Measurements from ENCODE around the gene CHCHD3.

CHCHD3 gene

GRCh38 chr7:133001727-133002126, 80.2 kb downstream of the CHCHD3 start:
- whole genome bisulfite sequencing: 95% methylated on average over 5 of the region's 5 CpGs
- Histone ChIP-seq H3K27ac (ENCODE audit: low read depth, low read length) (no peak overlapping the region), H3K9me3 (ENCODE audit: insufficient read depth, low read depth, low read length) (no peaks in the 10 kb centered on the region), H3K9ac (ENCODE audit: low read depth, low read length) (no peak overlapping the region), H3K27me3 (ENCODE audit: insufficient read depth, low read length) (no peaks in the 10 kb centered on the region), H3K4me1 (ENCODE audit: insufficient read depth, low read length) (peaks cover 43% of the 10 kb centered on the region), H3K36me3 (ENCODE audit: insufficient read depth, low read length) (no peaks in the 10 kb centered on the region), H3K4me3 (ENCODE audit: low read length) (no peak overlapping the region)

DNA sequence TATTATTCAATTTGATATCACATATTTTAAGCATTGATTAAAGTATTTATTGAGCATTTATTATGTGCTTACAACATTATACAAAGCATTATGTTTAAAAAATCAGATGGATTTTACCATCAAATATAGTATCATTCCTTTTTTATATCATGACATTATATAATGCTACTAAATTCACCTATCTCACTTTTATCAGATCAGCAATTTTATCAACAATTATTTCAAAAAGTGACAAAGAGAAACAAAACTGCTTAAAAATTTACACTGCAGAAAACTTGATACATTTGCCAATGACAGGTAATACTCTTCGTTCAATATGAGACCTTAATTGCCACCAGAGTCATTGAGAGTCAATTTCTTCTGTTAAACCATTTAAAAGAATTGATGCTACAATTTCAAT, 82.0 kb downstream of the CHCHD3 start:
- Histone ChIP-seq H3K36me3 (ENCODE audit: insufficient read depth, low read length) (no peaks in the 10 kb centered on the region), H3K4me3 (ENCODE audit: low read length) (no peak overlapping the region), H3K9me3 (ENCODE audit: insufficient read depth, low read depth, low read length) (no peaks in the 10 kb centered on the region), H3K27me3 (ENCODE audit: insufficient read depth, low read length) (no peaks in the 10 kb centered on the region), H3K9ac (ENCODE audit: low read depth, low read length) (no peak overlapping the region), H3K4me1 (ENCODE audit: insufficient read depth, low read length) (peaks cover 52% of the 10 kb centered on the region), H3K27ac (ENCODE audit: low read depth, low read length) (no peak overlapping the region)
- 98% methylated on average over 1 of the region's 1 CpG for WGBS

DNA sequence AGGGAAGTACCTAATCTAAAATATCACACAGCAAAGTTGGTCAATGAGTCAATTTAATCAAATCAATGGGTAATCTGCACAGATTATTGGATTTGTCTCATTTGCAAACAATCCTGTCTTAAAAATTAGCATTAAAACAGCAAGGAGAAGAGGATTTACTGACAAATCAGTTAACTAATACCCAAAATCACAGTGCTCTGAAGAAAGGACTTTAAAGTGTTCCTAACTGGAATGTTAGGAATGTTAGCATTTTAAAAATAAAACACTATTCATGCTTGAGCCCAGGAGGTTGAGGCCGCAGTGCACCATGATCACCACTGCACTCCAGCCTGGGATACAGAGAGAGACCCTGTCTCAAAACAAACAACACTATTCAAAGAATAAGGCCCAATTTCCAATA, 83.1 kb downstream of the CHCHD3 start:
- Histone ChIP-seq H3K4me3 (ENCODE audit: low read length) (no peak overlapping the region), H3K36me3 (ENCODE audit: insufficient read depth, low read length) (no peaks in the 10 kb centered on the region), H3K27me3 (ENCODE audit: insufficient read depth, low read length) (no peaks in the 10 kb centered on the region), H3K4me1 (ENCODE audit: insufficient read depth, low read length) (peaks cover 52% of the 10 kb centered on the region), H3K9me3 (ENCODE audit: insufficient read depth, low read depth, low read length) (no peaks in the 10 kb centered on the region), H3K27ac (ENCODE audit: low read depth, low read length) (peak overlapping the region; percentile 52), H3K9ac (ENCODE audit: low read depth, low read length) (no peak overlapping the region)
- 89% methylated on average over 1 of the region's 1 CpG for whole genome bisulfite sequencing

- WGBS: 86% methylated on average over 1 of the region's 1 CpG
- H3K4me1 ChIP-seq (ENCODE audit: insufficient read depth, low read length): peaks cover 60% of the 10 kb centered on the region
- H3K36me3 ChIP-seq (ENCODE audit: insufficient read depth, low read length): no peaks in the 10 kb centered on the region
- H3K9me3 ChIP-seq (ENCODE audit: insufficient read depth, low read depth, low read length): no peaks in the 10 kb centered on the region
- H3K27me3 ChIP-seq (ENCODE audit: insufficient read depth, low read length): no peaks in the 10 kb centered on the region
- H3K4me3 ChIP-seq (ENCODE audit: low read length): no peak overlapping the region
- no peak overlapping the region for H3K27ac ChIP-seq (ENCODE audit: low read depth, low read length)
- H3K9ac ChIP-seq (ENCODE audit: low read depth, low read length): no peak overlapping the region
These were observed 84.4 kb downstream of the CHCHD3 start for GRCh38 chr7:132997505-132997904.

DNA sequence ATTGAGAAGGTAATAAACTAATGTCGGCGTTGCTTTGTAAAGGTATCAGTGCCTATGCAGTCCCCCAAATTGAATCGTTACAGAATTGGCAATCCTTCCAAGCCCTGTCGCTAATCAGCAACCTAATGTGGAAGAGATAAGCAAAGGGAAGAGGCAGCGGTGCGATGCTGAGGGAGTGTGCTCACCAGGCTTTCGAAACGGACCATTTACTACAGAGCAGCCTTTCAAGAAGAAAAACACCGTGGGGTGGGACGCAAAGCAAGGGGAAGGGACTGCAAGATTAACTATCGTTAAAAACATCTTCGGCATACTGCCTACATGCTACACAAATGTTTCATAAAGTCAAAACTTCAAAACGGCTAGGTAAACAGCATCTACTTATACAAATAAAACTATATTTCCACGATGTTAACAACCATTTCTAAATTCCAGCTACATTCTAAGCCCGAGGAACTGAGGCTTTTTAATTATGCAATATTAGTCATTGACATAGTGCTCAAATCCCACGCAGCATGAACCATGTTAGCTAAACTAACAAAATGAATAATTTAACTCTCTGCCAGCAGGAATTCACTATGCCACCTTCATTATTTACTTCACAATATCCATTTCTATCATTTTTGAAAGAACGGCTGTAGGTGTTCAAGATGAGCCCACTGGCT, 85.2 kb downstream of the CHCHD3 start:
- 83% methylated on average over 17 of the region's 17 CpGs for WGBS
- H3K27me3 ChIP-seq (ENCODE audit: insufficient read depth, low read length): no peaks in the 10 kb centered on the region

DNA sequence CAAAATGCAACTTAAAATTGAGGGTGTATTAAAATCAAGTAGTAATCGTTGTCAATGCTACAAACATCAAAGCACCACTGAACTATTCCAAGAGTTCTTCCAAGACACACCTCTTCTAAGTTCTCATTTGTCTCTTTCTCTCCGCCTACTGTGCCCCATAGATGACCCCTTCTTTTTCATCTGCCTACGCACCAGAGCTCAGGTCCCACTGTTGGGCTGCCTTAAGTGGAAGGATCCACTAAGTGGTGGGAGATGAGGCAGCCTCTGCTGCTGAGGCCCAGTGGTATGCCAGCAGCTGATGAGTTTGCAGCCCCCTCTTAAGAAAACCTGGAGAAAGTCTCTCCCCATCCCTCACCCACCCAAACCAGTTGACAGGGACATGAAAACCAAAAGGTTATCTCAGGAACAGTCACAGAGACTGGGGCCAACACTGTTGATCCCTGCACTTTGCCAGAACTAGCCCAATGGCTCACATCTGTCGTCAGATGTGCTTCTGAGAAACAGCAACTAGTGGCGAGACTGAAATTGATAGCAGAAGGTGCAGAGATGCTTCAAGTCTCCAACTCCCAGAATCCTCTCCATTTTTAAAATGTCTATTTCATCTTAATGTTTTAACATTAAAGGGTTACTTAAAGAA, 88.4 kb downstream of the CHCHD3 start:
- no peaks in the 10 kb centered on the region for H3K27me3 ChIP-seq (ENCODE audit: insufficient read depth, low read length)
- no peaks in the 10 kb centered on the region for H3K36me3 ChIP-seq (ENCODE audit: insufficient read depth, low read length)
- whole genome bisulfite sequencing: 93% methylated on average over 5 of the region's 5 CpGs
- H3K9ac ChIP-seq (ENCODE audit: low read depth, low read length): no peak overlapping the region
- H3K4me3 ChIP-seq (ENCODE audit: low read length): no peak overlapping the region
- H3K9me3 ChIP-seq (ENCODE audit: insufficient read depth, low read depth, low read length): no peaks in the 10 kb centered on the region
- H3K27ac ChIP-seq (ENCODE audit: low read depth, low read length): no peak overlapping the region
- H3K4me1 ChIP-seq (ENCODE audit: insufficient read depth, low read length): peaks cover 41% of the 10 kb centered on the region

More for the DNA sequence above, 85.2 kb downstream of the CHCHD3 start:
- H3K4me3 ChIP-seq (ENCODE audit: low read length): no peak overlapping the region
- peaks cover 64% of the 10 kb centered on the region for H3K4me1 ChIP-seq (ENCODE audit: insufficient read depth, low read length)
- H3K9me3 ChIP-seq (ENCODE audit: insufficient read depth, low read depth, low read length): no peaks in the 10 kb centered on the region
- no peak overlapping the region for H3K27ac ChIP-seq (ENCODE audit: low read depth, low read length)
- H3K9ac ChIP-seq (ENCODE audit: low read depth, low read length): no peak overlapping the region
- no peaks in the 10 kb centered on the region for H3K36me3 ChIP-seq (ENCODE audit: insufficient read depth, low read length)

- no peaks in the 10 kb centered on the region for H3K36me3 ChIP-seq (ENCODE audit: insufficient read depth, low read length)
- no peaks in the 10 kb centered on the region for H3K27me3 ChIP-seq (ENCODE audit: insufficient read depth, low read length)
- 81% methylated on average over 9 of the region's 9 CpGs for WGBS
- peaks cover 2% of the 10 kb centered on the region; the same call in 1 of the 2 replicates for H3K9me3 ChIP-seq (ENCODE audit: insufficient read depth, low read depth, low read length)
- H3K27ac ChIP-seq (ENCODE audit: low read depth, low read length): 0 out of 2 replicates have a peak overlapping the region, but pooled peaks have one; percentile 35
- no peak overlapping the region for H3K4me3 ChIP-seq (ENCODE audit: low read length)
- no peak overlapping the region for H3K9ac ChIP-seq (ENCODE audit: low read depth, low read length)
- peaks cover 27% of the 10 kb centered on the region for H3K4me1 ChIP-seq (ENCODE audit: insufficient read depth, low read length)
These were observed 90.0 kb downstream of the CHCHD3 start for GRCh38 chr7:132991615-132992587.

DNA sequence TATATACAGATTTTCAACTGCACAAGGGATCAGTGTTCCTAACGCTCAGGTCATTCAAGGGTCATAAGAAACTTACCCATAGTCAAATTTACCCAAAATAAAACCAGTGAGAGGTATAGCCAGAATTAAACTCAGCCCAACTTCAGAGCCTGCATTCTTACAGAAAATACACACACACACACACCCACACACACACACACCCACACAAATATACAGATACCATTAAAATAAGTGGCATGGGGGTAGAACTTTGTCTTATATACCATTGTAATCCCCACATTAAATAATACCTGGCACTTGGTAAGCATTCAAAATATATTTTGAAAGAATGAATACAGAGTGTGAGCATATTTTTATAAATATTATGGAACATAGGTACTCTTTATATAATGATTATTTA, 93.8 kb downstream of the CHCHD3 start:
- H3K4me1 ChIP-seq (ENCODE audit: insufficient read depth, low read length): peaks cover 15% of the 10 kb centered on the region
- no peaks in the 10 kb centered on the region for H3K36me3 ChIP-seq (ENCODE audit: insufficient read depth, low read length)
- H3K9me3 ChIP-seq (ENCODE audit: insufficient read depth, low read depth, low read length): peaks cover 5% of the 10 kb centered on the region; the same call in 1 of the 2 replicates
- H3K27me3 ChIP-seq (ENCODE audit: insufficient read depth, low read length): no peaks in the 10 kb centered on the region
- no peak overlapping the region for H3K9ac ChIP-seq (ENCODE audit: low read depth, low read length)
- no peak overlapping the region for H3K27ac ChIP-seq (ENCODE audit: low read depth, low read length)
- no peak overlapping the region for H3K4me3 ChIP-seq (ENCODE audit: low read length)
- WGBS: 92% methylated on average over 1 of the region's 1 CpG

GRCh38 chr7:132980402-132980801, 101.5 kb downstream of the CHCHD3 start:
- whole genome bisulfite sequencing: 93% methylated on average over 1 of the region's 1 CpG
- H3K27ac ChIP-seq (ENCODE audit: low read depth, low read length): no peak overlapping the region
- no peak overlapping the region for H3K9ac ChIP-seq (ENCODE audit: low read depth, low read length)

DNA sequence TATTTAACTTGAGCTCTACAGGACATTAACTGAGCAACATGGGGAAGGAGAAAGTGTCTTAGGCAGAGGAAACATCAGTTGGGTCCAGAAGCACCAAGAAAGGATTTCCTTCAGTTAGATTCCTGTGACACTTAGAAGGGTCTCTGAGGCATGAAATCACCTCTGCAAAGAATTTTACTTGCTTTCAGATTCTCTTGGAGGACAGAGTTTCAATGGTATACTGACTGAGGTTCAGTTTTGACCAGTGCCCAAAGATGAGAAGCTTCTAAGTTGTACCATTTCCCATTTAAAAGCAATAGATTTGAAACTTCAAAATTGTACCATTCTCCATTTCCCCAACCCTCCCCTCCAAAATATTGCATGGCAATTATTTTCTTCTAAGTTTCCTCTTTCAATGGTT, 102.4 kb downstream of the CHCHD3 start:
- H3K4me3 ChIP-seq (ENCODE audit: low read length): no peak overlapping the region
- peaks cover 5% of the 10 kb centered on the region for H3K36me3 ChIP-seq (ENCODE audit: insufficient read depth, low read length)
- no peaks in the 10 kb centered on the region for H3K27me3 ChIP-seq (ENCODE audit: insufficient read depth, low read length)
- peaks cover 2% of the 10 kb centered on the region; the same call in 1 of the 2 replicates for H3K4me1 ChIP-seq (ENCODE audit: insufficient read depth, low read length)
- no peaks in the 10 kb centered on the region for H3K9me3 ChIP-seq (ENCODE audit: insufficient read depth, low read depth, low read length)
- H3K9ac ChIP-seq (ENCODE audit: low read depth, low read length): no peak overlapping the region
- H3K27ac ChIP-seq (ENCODE audit: low read depth, low read length): no peak overlapping the region

More at GRCh38 chr7:132980402-132980801, 101.5 kb downstream of the CHCHD3 start:
- Histone ChIP-seq H3K4me3 (ENCODE audit: low read length) (no peak overlapping the region), H3K36me3 (ENCODE audit: insufficient read depth, low read length) (no peaks in the 10 kb centered on the region), H3K4me1 (ENCODE audit: insufficient read depth, low read length) (peaks cover 2% of the 10 kb centered on the region; the same call in 1 of the 2 replicates), H3K9me3 (ENCODE audit: insufficient read depth, low read depth, low read length) (no peaks in the 10 kb centered on the region), H3K27me3 (ENCODE audit: insufficient read depth, low read length) (no peaks in the 10 kb centered on the region)

- no peak overlapping the region for H3K4me3 ChIP-seq (ENCODE audit: low read length)
- WGBS: no CpG with 5 or more reads among the region's 1 CpG
- H3K36me3 ChIP-seq (ENCODE audit: insufficient read depth, low read length): peaks cover 21% of the 10 kb centered on the region
- no peaks in the 10 kb centered on the region for H3K27me3 ChIP-seq (ENCODE audit: insufficient read depth, low read length)
- H3K9ac ChIP-seq (ENCODE audit: low read depth, low read length): no peak overlapping the region
- peaks cover 2% of the 10 kb centered on the region; the same call in 1 of the 2 replicates for H3K4me1 ChIP-seq (ENCODE audit: insufficient read depth, low read length)
- H3K9me3 ChIP-seq (ENCODE audit: insufficient read depth, low read depth, low read length): no peaks in the 10 kb centered on the region
- no peak overlapping the region for H3K27ac ChIP-seq (ENCODE audit: low read depth, low read length)
These were observed 104.7 kb downstream of the CHCHD3 start for GRCh38 chr7:132977234-132977633.
